Activated CD8-positive, alpha-beta memory T cell treated with anti-CD3 and anti-CD28 coated beads for 36 hours (primary cell): ENCODE measurements around the gene DNAJB5. TPM values are rescaled to one million over a fixed set of nuclear protein-coding genes. Genes with fewer than 3 reads are reported as not detected.
"Not testable (repeated sequence)": the region's sequence is repeated elsewhere in the genome, so short reads cannot be mapped to it uniquely, and the experiment has no call there.

ENCODE experiments used
- CTCF ChIA-PET: fragments of 350-600 bp; sonication (Branson Sonifier 250); formaldehyde crosslinking; loops from one replicate; lab custom pipeline; 2021; ENCODE audit warnings: antibody characterized with exemption; lab: Charles Lee
- POLR2A ChIA-PET: fragments of 350-600 bp; sonication (Branson Sonifier 250); formaldehyde crosslinking; loops from one replicate; lab custom pipeline; 2021; ENCODE audit warnings: antibody characterized with exemption; lab: Charles Lee
- total RNA-seq, 2 experiments: library from RNA; stranded (reverse); gene quantifications; one replicate each; pipeline ENCODE4 v1.2.3, GENCODE V29; 2021

Gene DNAJB5
- total RNA-seq, 2 experiments from 2014 or later, result 5.6 TPM

DNA sequence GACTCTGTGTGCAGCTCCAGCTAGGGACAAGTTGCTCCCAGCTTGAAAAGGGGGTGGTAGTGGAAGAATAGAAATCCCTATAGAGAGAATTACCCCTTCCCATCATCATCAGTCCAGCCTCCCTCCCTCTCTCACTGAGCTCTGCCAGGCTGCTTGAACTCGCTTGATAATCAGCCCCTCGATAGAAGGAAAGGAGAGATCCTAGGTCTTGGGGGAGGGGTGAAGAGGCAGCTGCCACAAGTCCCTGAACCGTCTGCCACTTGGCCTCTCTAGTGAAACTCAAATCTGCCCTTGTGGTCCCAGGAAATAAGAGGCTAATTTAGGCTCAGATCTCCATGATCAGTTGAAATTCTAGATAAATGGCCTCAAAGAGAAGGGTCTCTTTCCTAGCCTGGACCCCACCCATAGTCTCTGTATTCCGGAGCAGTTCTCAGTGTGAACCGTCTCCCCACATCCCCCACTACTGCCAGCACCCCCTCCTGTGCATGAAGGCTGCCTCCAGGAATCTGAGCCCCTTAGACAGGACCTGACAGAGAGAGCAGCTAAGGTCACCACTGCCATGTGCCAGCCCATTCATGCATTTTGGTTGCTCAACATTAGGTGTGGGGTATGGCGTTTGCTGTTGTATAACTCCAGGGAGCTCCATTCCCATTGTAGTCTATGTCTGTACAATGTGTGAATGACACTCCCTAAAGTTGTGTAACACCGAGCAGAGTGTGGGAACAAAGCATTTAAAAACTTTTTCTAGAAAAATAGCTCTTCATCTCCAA is 5.5 kb downstream of the DNAJB5 start:
- ChIA-PET POLR2A (interaction anchor here (0.5 kb wide), 1 partner anchor 359 kb away, joined by 3 read pairs; no protein-coding TSS in a partner anchor), CTCF (interaction anchor here (0.7 to 1.5 kb wide), 5 partner anchors 14 to 121 kb away, joined by 3 to 5 read pairs (median 3); partner anchors contain the start of gene ATOSB)

DNA sequence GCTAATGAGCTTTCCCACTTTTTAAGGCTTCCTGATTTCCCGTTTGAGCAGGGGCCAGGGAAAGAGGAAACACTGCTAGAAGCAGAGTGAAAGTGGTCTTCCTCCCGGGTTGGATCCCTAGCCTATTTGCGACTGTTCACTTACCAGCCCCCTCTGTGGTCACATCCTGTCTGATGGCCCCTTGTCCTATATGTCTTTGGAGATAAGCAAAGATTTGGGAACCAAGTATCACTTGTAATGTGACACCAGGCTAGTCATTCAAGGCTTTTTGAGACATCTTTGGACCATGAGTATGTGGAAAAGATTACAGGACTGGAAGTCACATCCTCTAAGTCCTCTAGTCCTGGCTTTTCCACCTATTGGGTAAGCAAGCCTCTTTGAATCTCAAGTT is 6.1 kb downstream of the DNAJB5 start:
- POLR2A ChIA-PET, result interaction anchor here (0.5 kb wide), 1 partner anchor 359 kb away, joined by 3 read pairs; no protein-coding TSS in a partner anchor
- CTCF ChIA-PET, result interaction anchor here (1.1 to 1.5 kb wide), 2 partner anchors 14 to 56 kb away, joined by 3 to 5 read pairs; no protein-coding TSS in a partner anchor

- ChIA-PET CTCF (no interaction called here), POLR2A (no interaction called here)
These were observed 6.8 kb downstream of the DNAJB5 start for GRCh38 chr9:34996181-34996904.

GRCh38 chr9:34996905-34997279 is 7.3 kb downstream of the DNAJB5 start:
- POLR2A ChIA-PET, result no interaction called here
- CTCF ChIA-PET, result no interaction called here

- ChIA-PET CTCF (interaction anchor here (0.8 kb wide), 1 partner anchor 54 kb away, joined by 3 read pairs; no protein-coding TSS in a partner anchor), POLR2A (no interaction called here)
These were observed 7.8 kb downstream of the DNAJB5 start for GRCh38 chr9:34997379-34997781.

DNA sequence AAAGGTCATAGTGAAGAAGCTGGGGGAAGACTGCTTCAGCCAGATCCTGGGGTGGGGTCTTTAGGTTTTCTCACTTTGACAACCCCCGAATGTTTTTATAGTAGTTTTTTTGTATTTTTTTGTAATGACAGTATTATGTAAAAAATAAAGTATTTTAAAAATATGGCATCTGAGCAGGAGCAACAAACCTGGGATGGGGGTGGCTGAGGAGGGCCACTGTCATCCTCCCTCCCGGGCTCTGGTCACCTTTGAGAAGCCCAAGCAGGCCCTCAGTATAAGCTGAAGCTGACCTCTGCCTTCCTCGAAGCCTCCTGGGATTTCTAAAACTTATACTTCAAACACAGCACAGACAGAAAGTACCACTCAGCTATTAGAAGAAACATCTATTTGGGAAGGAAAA is 8.7 kb downstream of the DNAJB5 start:
- ChIA-PET CTCF (interaction anchor here (0.8 kb wide), 1 partner anchor 53 kb away, joined by 3 read pairs; no protein-coding TSS in a partner anchor), POLR2A (no interaction called here)

DNA sequence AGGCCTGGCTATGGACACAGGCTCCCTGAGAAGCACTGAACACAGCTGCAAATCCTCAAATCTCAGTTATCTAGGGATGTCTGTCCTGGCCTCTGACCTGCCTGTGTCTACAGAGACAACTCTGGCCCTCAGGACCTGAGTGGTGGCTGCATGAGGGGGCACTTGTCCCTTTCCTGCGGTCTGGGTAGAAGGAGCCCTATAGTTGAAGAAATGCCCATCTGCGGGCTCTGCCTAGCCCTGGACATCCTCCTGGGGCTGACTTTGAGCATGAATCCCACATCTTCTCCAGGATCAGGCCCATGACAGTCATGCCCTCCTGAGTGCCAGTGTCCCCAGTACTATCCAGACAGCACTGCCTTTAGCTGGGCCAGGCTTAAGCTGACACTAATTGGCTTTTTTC is 10.0 kb downstream of the DNAJB5 start:
- POLR2A ChIA-PET, result no interaction called here
- CTCF ChIA-PET, result no interaction called here

GRCh38 chr9:35000535-35001284 is 11.2 kb downstream of the DNAJB5 start:
- ChIA-PET POLR2A (no interaction called here), CTCF (interaction anchor here (0.6 to 1.7 kb wide), 3 partner anchors 11 to 378 kb away, joined by 4 to 5 read pairs (median 4); partner anchors contain the start of gene DNAJB5)

GRCh38 chr9:35001285-35001677 is 11.7 kb downstream of the DNAJB5 start:
- CTCF ChIA-PET, result interaction anchor here (0.6 to 1.7 kb wide), 3 partner anchors 12 to 378 kb away, joined by 4 to 5 read pairs (median 4); partner anchors contain the start of gene DNAJB5
- POLR2A ChIA-PET, result interaction anchor here (1.4 kb wide), 1 partner anchor 16 kb away, joined by 3 read pairs; no protein-coding TSS in a partner anchor

GRCh38 chr9:35001803-35002502 is 12.4 kb downstream of the DNAJB5 start:
- CTCF ChIA-PET, result interaction anchor here (1.2 to 1.7 kb wide), 3 partner anchors 8 to 102 kb away, joined by 3 to 5 read pairs (median 4); partner anchors contain the start of gene DNAJB5
- POLR2A ChIA-PET, result interaction anchor here (1.4 kb wide), 1 partner anchor 17 kb away, joined by 3 read pairs; no protein-coding TSS in a partner anchor

DNA sequence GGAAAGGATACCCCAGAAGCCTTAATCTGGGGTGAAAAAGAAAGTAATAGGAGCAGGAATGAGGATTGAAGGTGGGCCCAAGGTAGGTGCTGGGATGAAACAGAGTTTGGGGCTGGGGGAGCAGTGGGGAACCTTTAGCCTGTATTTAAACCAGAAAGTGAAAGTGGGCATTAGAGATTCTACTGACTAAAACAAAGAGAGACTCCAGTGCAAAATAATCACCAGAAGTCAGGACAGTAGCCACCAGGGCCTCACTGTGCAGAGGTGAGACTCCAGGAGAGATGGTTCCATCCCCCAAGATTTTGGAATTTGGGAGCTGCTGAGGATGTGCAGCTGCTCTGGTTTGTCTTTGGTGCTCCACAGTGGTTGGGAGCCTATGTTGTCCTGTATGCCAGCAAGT is 13.1 kb downstream of the DNAJB5 start:
- POLR2A ChIA-PET, result interaction anchor here (1.4 kb wide), 1 partner anchor 18 kb away, joined by 3 read pairs; no protein-coding TSS in a partner anchor
- CTCF ChIA-PET, result interaction anchor here (0.6 to 1.5 kb wide), 2 partner anchors 9 to 31 kb away, joined by 3 read pairs; no protein-coding TSS in a partner anchor

DNA sequence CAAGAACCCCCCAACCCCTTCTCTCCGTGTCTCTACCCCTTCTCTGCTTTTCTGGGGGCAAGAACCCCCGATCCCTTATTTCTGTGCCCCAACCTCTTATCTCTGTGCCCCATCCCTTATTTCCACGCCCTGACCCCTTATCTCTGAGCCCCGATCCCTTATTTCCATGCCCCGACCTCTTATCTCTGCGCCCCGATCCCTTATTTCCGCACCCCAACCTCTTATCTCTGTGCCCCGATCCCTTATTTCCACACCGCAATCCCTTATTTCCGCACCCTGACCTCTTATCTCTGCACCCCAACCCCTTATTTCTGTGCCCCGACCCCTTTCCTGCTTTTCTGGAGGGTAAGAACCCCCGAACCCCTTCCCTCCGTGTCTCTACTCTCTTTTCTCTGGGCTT is 14.8 kb downstream of the DNAJB5 start:
- POLR2A ChIA-PET, CTCF ChIA-PET: not testable (repeated sequence)

DNA sequence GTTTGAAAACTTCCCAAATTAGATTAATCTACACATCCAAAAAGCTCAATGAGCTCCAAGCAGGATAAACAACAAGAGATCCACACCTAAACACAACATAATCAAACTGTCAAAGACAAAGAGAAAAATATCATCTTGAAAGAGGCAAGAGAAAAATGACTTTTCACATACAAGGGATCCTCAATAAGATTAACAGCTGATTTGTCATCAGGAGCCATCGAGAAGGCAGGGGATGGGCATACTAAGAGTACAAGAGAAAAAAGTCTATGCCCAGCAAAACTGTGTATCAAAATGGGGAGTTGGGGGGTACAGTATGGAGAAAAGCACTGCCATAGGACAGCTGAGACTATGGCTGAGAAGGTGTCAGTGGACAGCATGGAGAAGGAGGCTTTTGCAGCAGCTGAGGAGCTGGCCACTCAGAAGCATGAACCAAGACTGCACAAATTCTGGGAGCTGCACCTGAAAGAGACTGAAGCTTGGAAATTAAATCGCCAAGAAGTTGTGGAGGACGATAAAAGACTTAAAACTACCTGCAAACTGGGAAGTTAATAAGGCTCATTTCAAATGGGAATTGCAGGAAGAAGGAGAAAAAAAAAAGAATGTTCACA is 20.9 kb downstream of the DNAJB5 start:
- CTCF ChIA-PET, result no interaction called here
- POLR2A ChIA-PET, result no interaction called here

DNA sequence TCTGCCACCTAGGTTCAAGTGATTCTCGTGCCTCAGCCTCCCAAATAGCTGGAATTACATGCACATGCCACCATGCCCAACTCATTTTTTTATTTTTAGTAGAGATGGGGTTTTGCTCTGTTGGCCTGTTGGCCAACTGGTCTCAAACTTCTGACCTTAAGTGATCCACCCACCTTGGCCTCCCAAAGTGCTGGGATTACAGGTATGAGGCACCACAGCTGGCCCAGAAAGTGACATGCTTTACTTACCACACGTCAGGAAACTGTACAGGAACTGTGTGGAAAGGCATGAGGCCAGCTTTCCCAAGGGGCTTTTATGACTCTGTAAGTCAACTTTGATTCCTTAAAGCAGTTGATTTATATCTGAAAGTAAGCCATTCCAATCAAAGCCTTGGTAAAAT is 25.0 kb downstream of the DNAJB5 start:
- POLR2A ChIA-PET, result no interaction called here
- CTCF ChIA-PET, result no interaction called here

GRCh38 chr9:35023443-35023842 is 33.9 kb downstream of the DNAJB5 start:
- POLR2A ChIA-PET, CTCF ChIA-PET: not testable (repeated sequence)

DNA sequence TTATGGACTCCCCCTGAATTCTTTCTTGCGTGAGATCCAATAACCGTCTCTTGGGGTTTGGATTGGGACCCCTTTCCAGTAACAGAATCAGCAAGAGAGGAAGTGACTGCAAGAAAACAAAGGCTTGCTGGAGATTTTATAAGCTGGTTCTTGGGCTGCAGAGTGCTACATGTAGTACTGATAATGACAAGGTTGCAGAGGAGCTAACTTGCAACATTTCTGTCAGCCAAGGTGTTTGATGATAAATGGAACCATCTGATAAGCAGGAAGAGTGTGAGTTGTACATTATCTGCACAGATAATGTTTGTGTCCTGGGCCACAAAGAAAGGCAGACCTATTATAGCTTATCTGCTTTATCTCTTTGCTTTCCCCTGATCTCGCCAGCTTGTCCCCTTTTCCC is 37.1 kb downstream of the DNAJB5 start:
- ChIA-PET POLR2A (no interaction called here), CTCF (interaction anchor here (1.1 to 1.6 kb wide), 2 partner anchors 14 to 127 kb away, joined by 3 to 4 read pairs; no protein-coding TSS in a partner anchor)

DNA sequence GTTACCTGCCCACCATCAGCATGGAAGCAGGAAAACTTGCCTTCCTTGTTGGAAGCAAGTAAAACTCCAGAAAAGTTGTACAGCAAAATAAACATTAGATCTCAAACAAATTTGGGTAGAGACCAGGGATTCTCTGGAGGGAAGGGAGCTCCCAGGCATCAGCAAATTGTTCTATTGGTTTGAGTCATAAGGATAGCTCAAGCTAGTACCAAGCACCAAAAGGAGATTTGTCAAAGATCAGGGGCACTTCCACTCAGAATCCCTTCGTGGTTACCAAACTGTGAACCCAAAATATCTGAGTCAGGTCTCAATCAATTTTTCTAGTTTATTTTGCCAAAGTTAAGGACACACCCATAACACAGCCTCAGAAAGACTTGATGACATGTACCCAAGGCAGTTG is 37.8 kb downstream of the DNAJB5 start:
- ChIA-PET CTCF (interaction anchor here (1.6 kb wide), 1 partner anchor 127 kb away, joined by 4 read pairs; no protein-coding TSS in a partner anchor), POLR2A (no interaction called here)

- CTCF ChIA-PET, result interaction anchor here (1.0 to 1.6 kb wide), 2 partner anchors 23 to 128 kb away, joined by 4 read pairs; no protein-coding TSS in a partner anchor
- POLR2A ChIA-PET, result no interaction called here
These were observed 38.3 kb downstream of the DNAJB5 start for GRCh38 chr9:35027860-35028259.
